GM10266 (cell line): ENCODE measurements around the gene MTG1.
"Not testable (repeated sequence)": the region's sequence is repeated elsewhere in the genome, so short reads cannot be mapped to it uniquely, and the experiment has no call there.

Source experiments
- DNase-seq: peaks from one replicate; pipeline ENCODE4 v3.0.0; 2012; ENCODE audit errors: extremely low spot score
- TF ChIP-seq, protein P1 (sequence below): IDR thresholded peaks from 2 replicates; pipeline ENCODE4 v1.5.1; 2012; ENCODE audit warnings: mild to moderate bottlenecking, low read depth; ENCODE audit not compliant: control insufficient read depth, insufficient read depth; ENCODE audit errors: missing control alignments

The MTG1 gene

DNA sequence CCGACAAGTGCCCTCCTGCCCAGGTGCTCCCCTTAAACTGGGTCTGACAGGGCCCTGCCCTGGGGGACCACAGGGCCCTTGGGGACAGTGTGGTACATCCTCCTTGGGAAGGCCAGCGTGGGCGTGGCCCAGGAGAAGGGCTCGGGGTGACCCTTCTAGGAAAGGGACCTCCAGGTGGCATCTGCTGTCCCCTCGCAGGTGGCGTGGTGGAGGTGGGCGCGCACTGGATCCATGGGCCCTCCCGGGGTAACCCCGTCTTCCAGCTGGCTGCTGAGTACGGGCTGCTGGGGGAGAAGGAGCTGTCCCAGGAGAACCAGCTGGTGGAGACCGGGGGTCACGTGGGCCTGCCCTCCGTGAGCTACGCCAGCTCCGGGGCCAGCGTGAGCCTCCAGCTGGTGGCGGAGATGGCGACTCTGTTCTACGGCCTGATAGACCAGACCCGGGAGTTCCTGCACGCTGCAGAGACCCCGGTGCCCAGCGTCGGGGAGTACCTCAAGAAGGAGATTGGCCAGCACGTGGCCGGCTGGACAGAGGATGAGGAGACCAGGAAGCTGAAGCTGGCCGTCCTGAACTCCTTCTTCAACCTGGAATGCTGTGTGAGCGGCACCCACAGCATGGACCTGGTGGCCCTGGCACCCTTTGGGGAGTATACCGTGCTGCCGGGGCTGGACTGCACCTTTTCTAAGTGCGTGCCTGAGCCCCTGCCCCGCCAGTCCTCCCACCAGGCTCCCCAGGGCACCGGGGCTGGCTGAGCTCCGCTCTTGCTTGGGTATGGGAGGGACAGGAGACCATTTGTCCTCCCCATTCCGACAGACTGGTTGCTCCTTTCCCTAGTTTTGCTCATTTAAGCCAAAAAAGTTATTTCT lies 13.9 kb upstream of the MTG1 start:
- DNase-seq, result no peak
- TF ChIP-seq, protein P1, sequence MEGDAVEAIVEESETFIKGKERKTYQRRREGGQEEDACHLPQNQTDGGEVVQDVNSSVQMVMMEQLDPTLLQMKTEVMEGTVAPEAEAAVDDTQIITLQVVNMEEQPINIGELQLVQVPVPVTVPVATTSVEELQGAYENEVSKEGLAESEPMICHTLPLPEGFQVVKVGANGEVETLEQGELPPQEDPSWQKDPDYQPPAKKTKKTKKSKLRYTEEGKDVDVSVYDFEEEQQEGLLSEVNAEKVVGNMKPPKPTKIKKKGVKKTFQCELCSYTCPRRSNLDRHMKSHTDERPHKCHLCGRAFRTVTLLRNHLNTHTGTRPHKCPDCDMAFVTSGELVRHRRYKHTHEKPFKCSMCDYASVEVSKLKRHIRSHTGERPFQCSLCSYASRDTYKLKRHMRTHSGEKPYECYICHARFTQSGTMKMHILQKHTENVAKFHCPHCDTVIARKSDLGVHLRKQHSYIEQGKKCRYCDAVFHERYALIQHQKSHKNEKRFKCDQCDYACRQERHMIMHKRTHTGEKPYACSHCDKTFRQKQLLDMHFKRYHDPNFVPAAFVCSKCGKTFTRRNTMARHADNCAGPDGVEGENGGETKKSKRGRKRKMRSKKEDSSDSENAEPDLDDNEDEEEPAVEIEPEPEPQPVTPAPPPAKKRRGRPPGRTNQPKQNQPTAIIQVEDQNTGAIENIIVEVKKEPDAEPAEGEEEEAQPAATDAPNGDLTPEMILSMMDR, result no peak

DNA sequence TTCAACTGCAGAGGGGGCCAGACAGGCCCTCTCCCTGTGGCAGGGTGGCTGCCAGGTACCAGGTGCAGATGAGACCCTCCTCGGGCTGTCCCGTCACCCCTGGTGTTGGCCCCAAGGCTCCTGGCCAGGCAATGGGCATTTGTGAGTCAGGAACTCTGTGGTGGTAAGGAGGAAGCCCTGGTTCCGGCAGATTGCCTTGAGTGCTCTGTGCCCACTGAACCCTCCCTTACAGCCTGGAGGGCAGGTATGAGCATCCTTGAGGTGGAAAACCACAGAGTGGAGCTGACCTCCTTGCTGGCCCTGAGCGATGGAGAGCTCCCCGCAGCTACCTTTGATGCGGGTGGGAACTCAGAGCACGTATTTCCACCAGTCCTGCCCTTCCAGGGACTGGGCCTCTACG lies 12.9 kb upstream of the MTG1 start:
- TF ChIP-seq, protein P1, result no peak
- no peak for DNase-seq

- DNase-seq, result no peak
- TF ChIP-seq, protein P1, result no peak
Measured at GRCh38 chr10:133383551-133383950, 10.4 kb upstream of the MTG1 start.

- DNase-seq, result no peak
- TF ChIP-seq, protein P1, result no peak
Measured at GRCh38 chr10:133384071-133384470, 9.9 kb upstream of the MTG1 start.

DNA sequence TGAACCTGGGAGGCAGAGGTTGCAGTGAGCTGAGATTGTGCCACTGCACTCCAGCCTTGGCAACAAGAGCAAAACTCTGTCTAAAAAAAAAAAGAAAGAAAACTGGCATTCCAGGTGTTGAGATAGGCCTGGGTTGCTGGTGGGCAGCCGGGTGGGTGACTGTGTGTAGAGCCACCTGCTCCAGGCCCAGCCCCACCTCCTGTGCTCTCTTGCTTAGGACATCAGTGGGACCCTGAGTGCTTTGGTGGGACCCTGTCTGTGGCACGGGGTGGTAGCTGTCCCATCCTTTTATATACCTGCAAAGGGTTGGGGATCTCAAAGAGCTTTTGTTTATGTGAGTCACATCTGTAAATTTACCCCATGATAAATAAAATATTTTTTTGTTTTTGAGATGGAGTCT lies 8.7 kb upstream of the MTG1 start:
- DNase-seq, result no peak
- TF ChIP-seq, protein P1, result no peak

DNA sequence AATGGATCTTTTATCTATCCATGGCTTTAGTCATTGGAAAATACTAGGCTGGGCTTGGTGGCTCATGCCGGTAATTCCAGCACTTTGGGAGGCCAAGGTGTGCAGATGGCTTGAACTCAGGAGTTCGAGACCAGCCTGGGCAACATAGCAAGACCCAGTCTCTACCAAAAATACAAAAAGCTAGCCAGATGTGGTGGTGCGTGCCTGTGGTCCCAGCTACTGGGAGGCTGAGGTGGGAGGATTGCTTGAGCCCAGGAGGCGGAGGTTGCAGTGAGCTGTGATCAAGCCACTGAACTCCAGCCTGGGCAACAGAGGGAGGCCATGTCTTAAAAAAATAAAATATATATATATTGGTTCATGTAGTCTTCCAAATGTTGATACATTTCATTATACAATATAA lies 7.0 kb upstream of the MTG1 start:
- DNase-seq, result not testable (repeated sequence)

DNA sequence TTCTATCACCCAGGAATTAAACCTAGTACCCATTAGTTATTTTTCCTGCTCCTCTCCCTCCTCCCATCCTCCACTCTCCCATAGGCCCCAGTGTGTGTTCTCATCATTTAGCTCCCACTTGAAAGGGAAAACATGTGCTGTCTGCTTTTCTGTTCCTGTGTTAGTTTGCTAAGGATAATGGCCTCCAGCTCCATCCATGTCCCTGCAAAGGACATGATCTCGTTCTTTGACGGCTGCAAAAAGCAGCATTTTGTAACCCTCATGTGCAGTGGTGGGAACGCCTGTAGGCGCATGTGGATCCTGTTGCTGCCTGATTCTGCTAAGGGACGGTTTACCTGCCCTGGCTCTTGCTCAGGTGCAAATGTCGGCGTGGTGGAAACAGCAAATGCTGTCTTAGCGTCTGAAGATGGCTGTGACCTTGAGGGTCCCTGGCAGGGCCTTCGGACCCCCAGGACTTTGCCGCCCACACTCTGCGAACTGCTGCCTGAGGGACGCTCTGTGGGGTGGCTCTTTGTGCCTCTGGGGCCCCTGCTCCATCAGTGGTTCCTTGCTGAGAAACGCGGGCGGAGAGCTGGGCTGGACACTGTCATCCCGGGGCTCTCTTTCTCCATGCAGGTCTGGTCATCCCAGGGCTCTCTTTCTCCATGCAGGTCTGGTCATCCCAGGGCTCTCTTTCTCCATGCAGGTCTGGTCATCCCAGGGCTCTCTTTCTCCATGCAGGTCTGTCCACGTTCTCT lies 5.6 kb upstream of the MTG1 start:
- no peak for DNase-seq
- TF ChIP-seq, protein P1, result no peak
